ENCODE measurements around the gene TTC38.

TTC38 gene

DNA sequence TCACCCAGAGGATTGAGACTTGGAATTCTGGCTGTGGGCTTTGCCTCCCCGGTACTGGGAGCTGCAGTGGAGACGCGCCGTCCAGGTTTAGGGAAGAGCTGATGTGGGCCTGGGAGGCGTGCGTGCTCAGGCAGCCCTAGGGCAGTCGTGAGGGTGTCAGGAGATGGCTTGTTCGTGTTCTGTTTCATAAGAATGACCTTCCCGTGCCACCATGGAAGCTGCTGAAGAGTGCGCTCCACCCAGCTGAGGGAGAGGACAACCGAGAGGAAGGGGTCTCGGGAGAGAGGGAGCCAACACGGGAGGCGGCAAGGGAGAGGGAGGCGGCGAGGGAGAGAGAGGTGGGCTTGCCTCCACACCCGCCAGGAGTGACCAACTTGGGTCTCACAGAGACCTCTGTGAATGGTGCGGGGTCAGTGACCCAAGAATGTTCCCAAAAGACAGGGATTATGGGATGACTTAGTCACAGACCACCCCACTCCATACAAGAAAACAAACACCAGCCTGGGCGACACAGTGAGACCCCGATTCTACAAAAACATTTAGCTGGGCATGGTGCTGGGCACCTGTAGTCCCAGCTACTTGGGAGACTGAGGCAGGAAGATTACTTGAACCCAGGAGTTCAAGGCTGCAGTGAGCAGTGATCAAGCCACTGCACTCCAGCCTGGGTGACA is 53.0 kb downstream of the TTC38 start:
- Histone ChIP-seq H3K79me2 (ENCODE audit: insufficient read depth, low read length) (peaks cover 62% of the 10 kb centered on the region; the same call in 1 of the 2 replicates), H3K9me2 (replicated peaks; ENCODE audit: low read depth, low read length) (no peaks in the 10 kb centered on the region), H4K20me1 (ENCODE audit: insufficient read depth, low read length, poor library complexity, severe bottlenecking) (peaks cover 25% of the 10 kb centered on the region), H3K4me3 (ENCODE audit: low read length, poor library complexity, severe bottlenecking) (no peak overlapping the region), H2AFZ (ENCODE audit: low read length) (no peak overlapping the region), H3K9me3 (ENCODE audit: insufficient read depth, low read depth, low read length) (no peaks in the 10 kb centered on the region), H3K9ac (ENCODE audit: low read depth, low read length, poor library complexity, severe bottlenecking) (no peak overlapping the region), H3K4me1 (ENCODE audit: insufficient read depth, low read length, poor library complexity, severe bottlenecking) (no peaks in the 10 kb centered on the region), H3K27me3 (ENCODE audit: insufficient read depth, low read length, poor library complexity, severe bottlenecking) (no peaks in the 10 kb centered on the region), H3K36me3 (ENCODE audit: insufficient read depth, low read length) (peaks cover 94% of the 10 kb centered on the region), H3F3A (ENCODE audit: low read depth) (no peaks in the 10 kb centered on the region), H3K4me2 (ENCODE audit: low read depth, low read length, poor library complexity, severe bottlenecking) (no peak overlapping the region)
- TF ChIP-seq EZH2phosphoT487 (IDR thresholded peaks at IDR 0.05; ENCODE audit: borderline replicate concordance): no peak
- TF ChIP-seq, protein P1, sequence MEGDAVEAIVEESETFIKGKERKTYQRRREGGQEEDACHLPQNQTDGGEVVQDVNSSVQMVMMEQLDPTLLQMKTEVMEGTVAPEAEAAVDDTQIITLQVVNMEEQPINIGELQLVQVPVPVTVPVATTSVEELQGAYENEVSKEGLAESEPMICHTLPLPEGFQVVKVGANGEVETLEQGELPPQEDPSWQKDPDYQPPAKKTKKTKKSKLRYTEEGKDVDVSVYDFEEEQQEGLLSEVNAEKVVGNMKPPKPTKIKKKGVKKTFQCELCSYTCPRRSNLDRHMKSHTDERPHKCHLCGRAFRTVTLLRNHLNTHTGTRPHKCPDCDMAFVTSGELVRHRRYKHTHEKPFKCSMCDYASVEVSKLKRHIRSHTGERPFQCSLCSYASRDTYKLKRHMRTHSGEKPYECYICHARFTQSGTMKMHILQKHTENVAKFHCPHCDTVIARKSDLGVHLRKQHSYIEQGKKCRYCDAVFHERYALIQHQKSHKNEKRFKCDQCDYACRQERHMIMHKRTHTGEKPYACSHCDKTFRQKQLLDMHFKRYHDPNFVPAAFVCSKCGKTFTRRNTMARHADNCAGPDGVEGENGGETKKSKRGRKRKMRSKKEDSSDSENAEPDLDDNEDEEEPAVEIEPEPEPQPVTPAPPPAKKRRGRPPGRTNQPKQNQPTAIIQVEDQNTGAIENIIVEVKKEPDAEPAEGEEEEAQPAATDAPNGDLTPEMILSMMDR (conservative IDR thresholded peaks at IDR 0.05; ENCODE audit: low read length): no peak

DNA sequence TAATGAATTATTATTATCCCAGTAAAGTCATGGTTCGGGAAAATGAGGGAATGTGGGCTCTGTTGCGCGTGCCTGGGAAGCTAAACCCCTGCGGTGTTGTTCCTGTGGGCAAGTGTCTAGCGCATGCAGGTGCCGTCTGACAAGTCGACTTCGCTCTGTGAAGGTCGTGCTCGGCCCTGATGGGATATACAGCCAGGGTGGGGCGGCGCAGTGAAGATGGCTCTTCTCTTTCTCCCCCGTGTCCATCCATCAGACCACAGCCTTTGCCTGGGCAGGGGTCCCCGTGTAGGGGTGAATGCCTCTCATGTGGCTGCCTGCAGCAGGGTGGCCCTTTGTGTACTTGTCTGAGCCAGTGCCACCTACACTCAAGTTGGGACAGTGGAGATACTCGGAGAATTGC is 54.9 kb downstream of the TTC38 start:
- H3K36me3 ChIP-seq (ENCODE audit: insufficient read depth, low read length): peaks cover 96% of the 10 kb centered on the region
- no peak overlapping the region for H2AFZ ChIP-seq (ENCODE audit: low read length)
- no peaks in the 10 kb centered on the region for H3F3A ChIP-seq (ENCODE audit: low read depth)
- H3K9me3 ChIP-seq (ENCODE audit: insufficient read depth, low read depth, low read length): no peaks in the 10 kb centered on the region
- no peaks in the 10 kb centered on the region for H3K9me2 ChIP-seq (replicated peaks; ENCODE audit: low read depth, low read length)
- no peaks in the 10 kb centered on the region for H3K27me3 ChIP-seq (ENCODE audit: insufficient read depth, low read length, poor library complexity, severe bottlenecking)
- H3K9ac ChIP-seq (ENCODE audit: low read depth, low read length, poor library complexity, severe bottlenecking): no peak overlapping the region
- TF ChIP-seq, protein P1 (conservative IDR thresholded peaks at IDR 0.05; ENCODE audit: low read length): no peak
- TF ChIP-seq EZH2phosphoT487 (IDR thresholded peaks at IDR 0.05; ENCODE audit: borderline replicate concordance): no peak
- H3K79me2 ChIP-seq (ENCODE audit: insufficient read depth, low read length): peaks cover 47% of the 10 kb centered on the region; the same call in 1 of the 2 replicates
- no peak overlapping the region for H3K4me2 ChIP-seq (ENCODE audit: low read depth, low read length, poor library complexity, severe bottlenecking)
- H3K4me3 ChIP-seq (ENCODE audit: low read length, poor library complexity, severe bottlenecking): no peak overlapping the region
- H3K4me1 ChIP-seq (ENCODE audit: insufficient read depth, low read length, poor library complexity, severe bottlenecking): no peaks in the 10 kb centered on the region
- peaks cover 26% of the 10 kb centered on the region for H4K20me1 ChIP-seq (ENCODE audit: insufficient read depth, low read length, poor library complexity, severe bottlenecking)

- TF ChIP-seq, protein P1 (conservative IDR thresholded peaks at IDR 0.05; ENCODE audit: low read length): no peak
- TF ChIP-seq EZH2phosphoT487 (IDR thresholded peaks at IDR 0.05; ENCODE audit: borderline replicate concordance): no peak
- no peak overlapping the region for H3K9ac ChIP-seq (ENCODE audit: low read depth, low read length, poor library complexity, severe bottlenecking)
- peaks cover 96% of the 10 kb centered on the region for H3K36me3 ChIP-seq (ENCODE audit: insufficient read depth, low read length)
- H3K9me2 ChIP-seq (replicated peaks; ENCODE audit: low read depth, low read length): no peaks in the 10 kb centered on the region
- H4K20me1 ChIP-seq (ENCODE audit: insufficient read depth, low read length, poor library complexity, severe bottlenecking): peaks cover 27% of the 10 kb centered on the region
- no peak overlapping the region for H2AFZ ChIP-seq (ENCODE audit: low read length)
- H3K27me3 ChIP-seq (ENCODE audit: insufficient read depth, low read length, poor library complexity, severe bottlenecking): no peaks in the 10 kb centered on the region
- no peaks in the 10 kb centered on the region for H3K9me3 ChIP-seq (ENCODE audit: insufficient read depth, low read depth, low read length)
- no peak overlapping the region for H3K4me2 ChIP-seq (ENCODE audit: low read depth, low read length, poor library complexity, severe bottlenecking)
- H3K79me2 ChIP-seq (ENCODE audit: insufficient read depth, low read length): peaks cover 43% of the 10 kb centered on the region; the same call in 1 of the 2 replicates
- H3F3A ChIP-seq (ENCODE audit: low read depth): no peaks in the 10 kb centered on the region
- H3K4me1 ChIP-seq (ENCODE audit: insufficient read depth, low read length, poor library complexity, severe bottlenecking): no peaks in the 10 kb centered on the region
- no peak overlapping the region for H3K4me3 ChIP-seq (ENCODE audit: low read length, poor library complexity, severe bottlenecking)
These were observed 55.4 kb downstream of the TTC38 start for GRCh38 chr22:46323162-46323561.
